HEK293 (cell line): ENCODE data around the gene AKT2.

Source experiments
- ZFP3 ChIP-seq: fragments of 450-650 bp; formaldehyde crosslinking; IDR thresholded peaks from 2 replicates; pipeline ENCODE4 v1.5.1; 2016; ENCODE audit warnings: low read depth, missing biosample characterization, missing genetic modification characterization
- ZNF274 ChIP-seq, 2 experiments: fragments of 200-500 bp in 1 of 2; fragments of 450-650 bp in 1 of 2; sonication (Bioruptor generic) in 1 of 2; formaldehyde crosslinking in 1 of 2; IDR thresholded peaks; 2 replicates each; pipeline versions ENCODE4 v1.5.1 to v1.6.1; 2014 to 2016; ENCODE audit warnings: borderline replicate concordance in 1 of 2, inconsistent platforms in 1 of 2, low read length in 1 of 2, missing biosample characterization in 1 of 2, missing genetic modification characterization in 1 of 2
- ZNF670 ChIP-seq: fragments of 450-650 bp; formaldehyde crosslinking; IDR thresholded peaks from 2 replicates; pipeline ENCODE4 v1.5.1; 2016; ENCODE audit warnings: missing biosample characterization, missing genetic modification characterization, low read depth
- TF ChIP-seq, protein P1 (sequence below): fragments of 450-650 bp; formaldehyde crosslinking; IDR thresholded peaks from 2 replicates; pipeline ENCODE4 v1.5.1; 2016; ENCODE audit warnings: missing biosample characterization, missing genetic modification characterization, low read depth
- TF ChIP-seq, protein P2 (sequence below): IDR thresholded peaks from 2 replicates; pipeline ENCODE4 v1.6.1; 2011; ENCODE audit warnings: mild to moderate bottlenecking, low read depth, low read length, borderline replicate concordance
- TF ChIP-seq, protein P3 (sequence below): fragments of 450-650 bp; formaldehyde crosslinking; IDR thresholded peaks from 2 replicates; pipeline ENCODE4 v1.5.1; 2016; ENCODE audit warnings: missing biosample characterization, missing genetic modification characterization
- TF ChIP-seq, protein P4 (sequence below): fragments of 450-650 bp; formaldehyde crosslinking; IDR thresholded peaks from 2 replicates; pipeline ENCODE4 v1.5.1; 2016; ENCODE audit warnings: missing biosample characterization, missing genetic modification characterization

DNA sequence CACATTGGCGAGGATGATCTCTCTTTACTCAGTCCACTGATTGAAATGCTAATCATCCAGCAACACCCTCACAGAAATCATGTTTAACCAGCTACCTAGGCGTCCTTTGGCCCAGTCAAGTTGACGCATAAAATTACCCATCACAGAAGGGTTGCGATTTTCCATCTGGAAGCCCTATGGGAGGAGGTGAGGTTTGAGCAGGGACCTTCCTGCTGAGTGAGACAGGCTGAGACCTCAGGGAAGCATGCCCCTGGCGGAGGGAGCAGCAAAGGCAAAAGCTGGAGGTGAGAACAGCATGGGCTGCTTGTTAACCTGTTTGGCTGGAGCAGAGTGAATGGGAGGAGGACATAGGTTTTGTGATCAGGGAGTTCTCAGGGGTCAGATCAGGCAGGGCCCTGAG lies 74.3 kb downstream of the AKT2 start:
- TF ChIP-seq, protein P1, sequence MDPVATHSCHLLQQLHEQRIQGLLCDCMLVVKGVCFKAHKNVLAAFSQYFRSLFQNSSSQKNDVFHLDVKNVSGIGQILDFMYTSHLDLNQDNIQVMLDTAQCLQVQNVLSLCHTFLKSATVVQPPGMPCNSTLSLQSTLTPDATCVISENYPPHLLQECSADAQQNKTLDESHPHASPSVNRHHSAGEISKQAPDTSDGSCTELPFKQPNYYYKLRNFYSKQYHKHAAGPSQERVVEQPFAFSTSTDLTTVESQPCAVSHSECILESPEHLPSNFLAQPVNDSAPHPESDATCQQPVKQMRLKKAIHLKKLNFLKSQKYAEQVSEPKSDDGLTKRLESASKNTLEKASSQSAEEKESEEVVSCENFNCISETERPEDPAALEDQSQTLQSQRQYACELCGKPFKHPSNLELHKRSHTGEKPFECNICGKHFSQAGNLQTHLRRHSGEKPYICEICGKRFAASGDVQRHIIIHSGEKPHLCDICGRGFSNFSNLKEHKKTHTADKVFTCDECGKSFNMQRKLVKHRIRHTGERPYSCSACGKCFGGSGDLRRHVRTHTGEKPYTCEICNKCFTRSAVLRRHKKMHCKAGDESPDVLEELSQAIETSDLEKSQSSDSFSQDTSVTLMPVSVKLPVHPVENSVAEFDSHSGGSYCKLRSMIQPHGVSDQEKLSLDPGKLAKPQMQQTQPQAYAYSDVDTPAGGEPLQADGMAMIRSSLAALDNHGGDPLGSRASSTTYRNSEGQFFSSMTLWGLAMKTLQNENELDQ (tag by site-specific recombination) = no peak
- TF ChIP-seq ZFP3 (tag by site-specific recombination) (no peak), ZNF670 (no peak), ZNF274 (IDR thresholded peaks at IDR 0.05; ENCODE audit: low read length) (no peak), ZNF274 (tag by site-specific recombination; IDR thresholded peaks at IDR 0.05; ENCODE audit: borderline replicate concordance) (no peak)
- TF ChIP-seq, protein P2, sequence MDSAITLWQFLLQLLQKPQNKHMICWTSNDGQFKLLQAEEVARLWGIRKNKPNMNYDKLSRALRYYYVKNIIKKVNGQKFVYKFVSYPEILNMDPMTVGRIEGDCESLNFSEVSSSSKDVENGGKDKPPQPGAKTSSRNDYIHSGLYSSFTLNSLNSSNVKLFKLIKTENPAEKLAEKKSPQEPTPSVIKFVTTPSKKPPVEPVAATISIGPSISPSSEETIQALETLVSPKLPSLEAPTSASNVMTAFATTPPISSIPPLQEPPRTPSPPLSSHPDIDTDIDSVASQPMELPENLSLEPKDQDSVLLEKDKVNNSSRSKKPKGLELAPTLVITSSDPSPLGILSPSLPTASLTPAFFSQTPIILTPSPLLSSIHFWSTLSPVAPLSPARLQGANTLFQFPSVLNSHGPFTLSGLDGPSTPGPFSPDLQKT = no peak
- TF ChIP-seq, protein P3, sequence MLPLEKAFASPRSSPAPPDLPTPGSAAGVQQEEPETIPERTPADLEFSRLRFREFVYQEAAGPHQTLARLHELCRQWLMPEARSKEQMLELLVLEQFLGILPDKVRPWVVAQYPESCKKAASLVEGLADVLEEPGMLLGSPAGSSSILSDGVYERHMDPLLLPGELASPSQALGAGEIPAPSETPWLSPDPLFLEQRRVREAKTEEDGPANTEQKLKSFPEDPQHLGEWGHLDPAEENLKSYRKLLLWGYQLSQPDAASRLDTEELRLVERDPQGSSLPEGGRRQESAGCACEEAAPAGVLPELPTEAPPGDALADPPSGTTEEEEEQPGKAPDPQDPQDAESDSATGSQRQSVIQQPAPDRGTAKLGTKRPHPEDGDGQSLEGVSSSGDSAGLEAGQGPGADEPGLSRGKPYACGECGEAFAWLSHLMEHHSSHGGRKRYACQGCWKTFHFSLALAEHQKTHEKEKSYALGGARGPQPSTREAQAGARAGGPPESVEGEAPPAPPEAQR (tag by site-specific recombination) = no peak
- TF ChIP-seq, protein P4, sequence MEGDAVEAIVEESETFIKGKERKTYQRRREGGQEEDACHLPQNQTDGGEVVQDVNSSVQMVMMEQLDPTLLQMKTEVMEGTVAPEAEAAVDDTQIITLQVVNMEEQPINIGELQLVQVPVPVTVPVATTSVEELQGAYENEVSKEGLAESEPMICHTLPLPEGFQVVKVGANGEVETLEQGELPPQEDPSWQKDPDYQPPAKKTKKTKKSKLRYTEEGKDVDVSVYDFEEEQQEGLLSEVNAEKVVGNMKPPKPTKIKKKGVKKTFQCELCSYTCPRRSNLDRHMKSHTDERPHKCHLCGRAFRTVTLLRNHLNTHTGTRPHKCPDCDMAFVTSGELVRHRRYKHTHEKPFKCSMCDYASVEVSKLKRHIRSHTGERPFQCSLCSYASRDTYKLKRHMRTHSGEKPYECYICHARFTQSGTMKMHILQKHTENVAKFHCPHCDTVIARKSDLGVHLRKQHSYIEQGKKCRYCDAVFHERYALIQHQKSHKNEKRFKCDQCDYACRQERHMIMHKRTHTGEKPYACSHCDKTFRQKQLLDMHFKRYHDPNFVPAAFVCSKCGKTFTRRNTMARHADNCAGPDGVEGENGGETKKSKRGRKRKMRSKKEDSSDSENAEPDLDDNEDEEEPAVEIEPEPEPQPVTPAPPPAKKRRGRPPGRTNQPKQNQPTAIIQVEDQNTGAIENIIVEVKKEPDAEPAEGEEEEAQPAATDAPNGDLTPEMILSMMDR (tag by site-specific recombination) = no peak
